H1 (cell line): ENCODE data around the gene NQO2. TPM values are rescaled to one million over a fixed set of nuclear protein-coding genes. Genes with fewer than 3 reads are reported as not detected.

Experiments
- CTCF ChIA-PET: fragments of 300-600 bp; sonication (Branson Sonifier 250); formaldehyde crosslinking; loops from one replicate; lab custom pipeline; 2021; ENCODE audit not compliant: partially characterized antibody; lab: Charles Lee
- POLR2A ChIA-PET: fragments of 300-600 bp; sonication (Branson Sonifier 250); formaldehyde crosslinking; loops from one replicate; lab custom pipeline; 2021; ENCODE audit warnings: inconsistent platforms; ENCODE audit not compliant: partially characterized antibody; lab: Charles Lee
- DNase-seq, 2 experiments: peaks; one replicate each; pipeline versions ENCODE4 v3.0.0 to v3.0.0-alpha.2; 2010 to 2022; ENCODE audit warnings: low spot score in 2 of 2, low read depth in 1 of 2, mixed read lengths in 1 of 2
- FAIRE-seq: peaks from 2 replicates; lab custom pipeline; 2011; peaks lifted over from hg19 to GRCh38; lab: Jason Lieb, UNC
- H2AFZ ChIP-seq: 2 replicates; pipeline ENCODE4 v1.8.1; 2012; ENCODE audit warnings: low read length, inconsistent platforms
- H2AK5ac ChIP-seq: 2 replicates; pipeline ENCODE4 v1.6.1; 2013; ENCODE audit warnings: low read depth, low read length
- H2BK120ac ChIP-seq: replicated peaks from 2 replicates; pipeline ENCODE3; 2013; ENCODE audit warnings: low read depth, low read length, inconsistent platforms
- H2BK12ac ChIP-seq: 2 replicates; pipeline ENCODE4 v1.6.1; 2013; ENCODE audit warnings: low read depth, low read length
- H2BK15ac ChIP-seq: 2 replicates; pipeline ENCODE4 v1.6.1; 2013; ENCODE audit warnings: low read length
- H2BK20ac ChIP-seq: 2 replicates; pipeline ENCODE4 v1.6.1; 2013; ENCODE audit warnings: low read length
- H2BK5ac ChIP-seq: 2 replicates; pipeline ENCODE4 v1.6.1; 2013; ENCODE audit warnings: low read depth, low read length
- H3K14ac ChIP-seq: 2 replicates; pipeline ENCODE4 v1.6.1; 2013; ENCODE audit warnings: inconsistent platforms; ENCODE audit not compliant: insufficient read length
- H3K18ac ChIP-seq: 2 replicates; pipeline ENCODE4 v1.6.1; 2013; ENCODE audit warnings: low read length; ENCODE audit errors: extremely low read depth
- H3K23ac ChIP-seq: 2 replicates; pipeline ENCODE4 v1.6.1; 2013; ENCODE audit warnings: inconsistent platforms; ENCODE audit not compliant: insufficient read length
- H3K23me2 ChIP-seq: 2 replicates; pipeline ENCODE4 v1.6.1; 2013; ENCODE audit warnings: low read depth, low read length
- H3K27ac ChIP-seq: 2 replicates; pipeline ENCODE4 v1.6.1; 2011; ENCODE audit warnings: low read depth, low read length, inconsistent platforms
- H3K27me3 ChIP-seq, 4 experiments: replicated peaks in 1 of 4; 1 replicate in 1 of 4; 2 replicates in 3 of 4; pipeline versions ENCODE4 v1.6.1 to v1.8.1; 2011 to 2013; ENCODE audit warnings: low read length in 3 of 4, mild to moderate bottlenecking in 3 of 4, inconsistent platforms in 2 of 4, mixed read lengths in 2 of 4, moderate library complexity in 1 of 4; ENCODE audit not compliant: control insufficient read depth in 3 of 4, insufficient read depth in 3 of 4; ENCODE audit errors: extremely low read depth in 1 of 4
- H3K36me3 ChIP-seq, 4 experiments: 2 replicates each; pipeline versions ENCODE4 v1.6.1 to v1.8.1; 2011 to 2013; ENCODE audit warnings: mild to moderate bottlenecking in 4 of 4, low read length in 3 of 4, moderate library complexity in 2 of 4, control low read depth in 1 of 4, inconsistent platforms in 1 of 4; ENCODE audit not compliant: insufficient read depth in 4 of 4, control insufficient read depth in 2 of 4
- H3K4ac ChIP-seq: replicated peaks from 2 replicates; pipeline ENCODE3; 2013; ENCODE audit warnings: low read length, low read depth, mixed read lengths, inconsistent platforms; ENCODE audit not compliant: insufficient read length
- H3K4me1 ChIP-seq, 4 experiments: replicated peaks in 1 of 4; 1 replicate in 1 of 4; 2 replicates in 3 of 4; pipeline versions ENCODE4 v1.6.1 to v1.8.1; 2011 to 2013; ENCODE audit warnings: low read length in 3 of 4, inconsistent platforms in 2 of 4, mixed read lengths in 1 of 4; ENCODE audit not compliant: insufficient read depth in 4 of 4, control insufficient read depth in 3 of 4
- H3K4me2 ChIP-seq, 2 experiments: 2 replicates each; pipeline versions ENCODE4 v1.6.1 to v1.8.1; 2011 to 2013; ENCODE audit warnings: low read depth in 2 of 2, low read length in 2 of 2, control low read depth in 1 of 2, inconsistent platforms in 1 of 2, mild to moderate bottlenecking in 1 of 2; ENCODE audit not compliant: insufficient read depth in 1 of 2
- H3K4me3 ChIP-seq, 4 experiments: fragments of 200-600, 300-600 bp in 1 of 4; sonication (generic), shearing (Covaris generic), sonication (Bioruptor Twin) in 1 of 4; 2 replicates each; pipeline versions ENCODE4 v1.5.1 to v1.8.1; 2011 to 2016; ENCODE audit warnings: low read length in 4 of 4, low read depth in 3 of 4, control low read depth in 2 of 4, inconsistent platforms in 2 of 4, mild to moderate bottlenecking in 2 of 4, mixed read lengths in 1 of 4, moderate library complexity in 1 of 4; ENCODE audit not compliant: insufficient read depth in 2 of 4; ENCODE audit errors: extremely low read depth in 1 of 4
- H3K56ac ChIP-seq: replicated peaks from 2 replicates; pipeline ENCODE3; 2013; ENCODE audit warnings: low read depth, mild to moderate bottlenecking, mixed read lengths, low read length, inconsistent platforms; ENCODE audit not compliant: insufficient read length
- H3K79me1 ChIP-seq: 2 replicates; pipeline ENCODE4 v1.6.1; 2013; ENCODE audit warnings: low read depth, low read length, control low read depth
- H3K79me2 ChIP-seq, 2 experiments: 2 replicates each; pipeline versions ENCODE4 v1.6.1 to v1.8.1; 2012 to 2013; ENCODE audit warnings: low read length in 2 of 2, mild to moderate bottlenecking in 2 of 2, inconsistent platforms in 1 of 2; ENCODE audit not compliant: insufficient read depth in 2 of 2, control insufficient read depth in 1 of 2
- H3K9ac ChIP-seq, 4 experiments: replicated peaks in 1 of 4; 1 replicate in 1 of 4; 2 replicates in 3 of 4; pipeline versions ENCODE4 v1.6.1 to v1.8.1; 2011 to 2013; ENCODE audit warnings: low read depth in 3 of 4, low read length in 3 of 4, control low read depth in 2 of 4, mild to moderate bottlenecking in 2 of 4, moderate library complexity in 2 of 4, inconsistent platforms in 1 of 4; ENCODE audit errors: extremely low read depth in 1 of 4
- H3K9me3 ChIP-seq, 2 experiments: 2 replicates each; pipeline versions ENCODE4 v1.6.1 to v1.8.1; 2012 to 2013; ENCODE audit warnings: mild to moderate bottlenecking in 2 of 2, moderate library complexity in 2 of 2, control low read depth in 1 of 2, inconsistent platforms in 1 of 2, low read depth in 1 of 2, low read length in 1 of 2, mixed read lengths in 1 of 2; ENCODE audit not compliant: insufficient read depth in 2 of 2
- H4K20me1 ChIP-seq, 2 experiments: replicated peaks in 1 of 2; 2 replicates each; pipeline versions ENCODE3 to v1.8.1; 2011 to 2013; ENCODE audit warnings: inconsistent platforms in 2 of 2, low read length in 2 of 2, mild to moderate bottlenecking in 1 of 2; ENCODE audit not compliant: insufficient read depth in 2 of 2, control insufficient read depth in 1 of 2
- H4K5ac ChIP-seq: 2 replicates; pipeline ENCODE4 v1.6.1; 2013; ENCODE audit warnings: low read length, low read depth, mixed read lengths, inconsistent platforms; ENCODE audit not compliant: insufficient read length
- H4K8ac ChIP-seq: 2 replicates; pipeline ENCODE4 v1.8.0; 2013; ENCODE audit warnings: mild to moderate bottlenecking, moderate library complexity, low read length, inconsistent platforms; ENCODE audit not compliant: insufficient read depth; ENCODE audit errors: extremely low read depth
- H4K91ac ChIP-seq: replicated peaks from 2 replicates; pipeline ENCODE3; 2013; ENCODE audit warnings: low read length, mixed read lengths, inconsistent platforms; ENCODE audit not compliant: insufficient read length
- CHD1 ChIP-seq: IDR thresholded peaks from 2 replicates; pipeline ENCODE4 v1.6.1; 2012; ENCODE audit warnings: low read depth, low read length, improper control_type of control experiment
- CHD2 ChIP-seq: IDR thresholded peaks from 2 replicates; pipeline ENCODE4 v1.6.1; 2012; ENCODE audit warnings: low read length, improper control_type of control experiment
- CREB1 ChIP-seq: IDR thresholded peaks from 2 replicates; pipeline ENCODE4 v1.6.1; 2012; ENCODE audit warnings: inconsistent platforms
- GABPA ChIP-seq: IDR thresholded peaks from 2 replicates; pipeline ENCODE4 v1.6.1; 2011; ENCODE audit warnings: mild to moderate bottlenecking, low read length, moderate library complexity, borderline replicate concordance; ENCODE audit not compliant: insufficient read depth
- KDM4A ChIP-seq: IDR thresholded peaks from one replicate; pipeline ENCODE4 v1.7.1; 2012; ENCODE audit warnings: low read depth, mild to moderate bottlenecking, moderate library complexity, low read length, inconsistent platforms; ENCODE audit not compliant: severe bottlenecking
- KDM5A ChIP-seq: fragments of 200-600 bp; IDR thresholded peaks from 2 replicates; pipeline ENCODE4 v1.7.1; 2012; ENCODE audit warnings: mild to moderate bottlenecking, low read length, inconsistent platforms, mixed read lengths
- MAFK ChIP-seq: IDR thresholded peaks from 2 replicates; pipeline ENCODE4 v1.6.1; 2012; ENCODE audit warnings: low read depth, mild to moderate bottlenecking, improper control_type of control experiment, low read length
- RNF2 ChIP-seq: fragments of 200-900, 300-1000 bp; sonication (generic); IDR thresholded peaks from 2 replicates; pipeline ENCODE4 v1.7.1; 2016; ENCODE audit warnings: borderline replicate concordance, low read depth, mild to moderate bottlenecking, antibody characterized with exemption, low read length; ENCODE audit not compliant: poor library complexity, severe bottlenecking; ENCODE audit errors: missing control alignments
- SAP30 ChIP-seq: fragments of 300-600 bp; sonication (generic); IDR thresholded peaks from 2 replicates; pipeline ENCODE4 v1.7.1; 2012; ENCODE audit warnings: low read length, moderate library complexity, mild to moderate bottlenecking, inconsistent platforms; ENCODE audit not compliant: insufficient read depth, insufficient replicate concordance
- TBP ChIP-seq: IDR thresholded peaks from 2 replicates; pipeline ENCODE4 v1.6.1; 2011; ENCODE audit warnings: low read depth, low read length, improper control_type of control experiment
- WGBS, 2 experiments: shearing (Covaris generic) in 1 of 2; methylation state at CpG; one replicate each; pipeline versions ENCODE4 v1.1.6 to v1.1.7; 2013 to 2015; ENCODE audit warnings: low lambda C conversion rate in 2 of 2, mixed read lengths in 2 of 2, inconsistent platforms in 1 of 2, low coverage in 1 of 2, missing lambda C conversion rate in 1 of 2; ENCODE audit not compliant: insufficient replicate concordance in 2 of 2, insufficient coverage in 1 of 2, insufficient read length in 1 of 2; ENCODE audit errors: extremely low coverage in 1 of 2, missing lambda C conversion rate in 1 of 2; 5-methylcytosine and 5-hydroxymethylcytosine counted together
- polyA plus RNA-seq, 7 experiments: library from polyadenylated mRNA; depleted of rRNA in 3 of 7; stranded (reverse) in 5 of 7; unstranded in 2 of 7; fragments of >200 nt in 5 of 7; fragments of 200-250 nt in 2 of 7; gene quantifications; 1 replicate in 5 of 7; 2 replicates in 1 of 7; 4 replicates in 1 of 7; pipeline versions ENCODE4 v1.2.1 to v1.2.3, GENCODE V29; 2011 to 2013; ENCODE audit warnings: missing spikeins in 2 of 7, mixed read lengths in 2 of 7
- total RNA-seq: library from RNA; stranded (reverse); fragmentation: NEBNext Ultra II Directional; extraction: Animal tissue kit (Norgen Biotek cat#: 25700); gene quantifications from 2 replicates; pipeline ENCODE4 v1.2.1, GENCODE V29; 2021
- TF ChIP-seq, protein P1 (sequence below), 3 experiments: IDR thresholded peaks; 1 replicate in 2 of 3; 2 replicates in 1 of 3; pipeline versions ENCODE4 v1.5.1 to v1.6.1; 2011; ENCODE audit warnings: low read length in 3 of 3, mild to moderate bottlenecking in 3 of 3, inconsistent platforms in 2 of 3, low read depth in 1 of 3, moderate library complexity in 1 of 3; ENCODE audit not compliant: insufficient read depth in 1 of 3; ENCODE audit errors: control extremely low read depth in 1 of 3

The NQO2 gene
- total and polyA plus RNA-seq, 2 of the 8 experiments (the other 6 are each of a cell fraction or from before 2014, with no cell fraction given), result 135 to 168 TPM

DNA sequence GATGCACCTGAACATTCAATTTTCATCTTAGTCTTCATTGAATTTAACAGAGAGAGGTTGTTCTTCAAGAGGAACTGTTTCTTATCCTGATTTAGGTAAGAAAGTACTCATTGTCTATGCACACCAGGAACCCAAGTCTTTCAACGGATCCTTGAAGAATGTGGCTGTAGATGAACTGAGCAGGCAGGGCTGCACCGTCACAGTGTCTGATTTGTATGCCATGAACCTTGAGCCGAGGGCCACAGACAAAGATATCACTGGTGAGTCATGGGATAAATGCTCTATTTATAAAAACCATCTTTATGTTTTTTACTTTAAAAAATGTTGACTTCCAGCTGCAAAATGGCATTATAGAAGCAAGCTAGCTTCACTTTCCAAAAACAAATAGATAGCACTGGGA, 10.2 kb downstream of the NQO2 start:
- Histone ChIP-seq H3K14ac (no peak overlapping the region), H3K36me3 (peaks cover 27 to 68% (median 49%) of the 10 kb centered on the region in 4 experiments), H2BK15ac (no peak overlapping the region), H4K20me1 (peaks cover 0 to 3% of the 10 kb centered on the region in 2 experiments), H3K4me1 (peaks cover 0 to 5% (median 4%) of the 10 kb centered on the region in 4 experiments; a peak in 6 of 7 replicates), H3K9ac (no peak overlapping the region), H2BK120ac (no peak overlapping the region), H3K4me3 (no peak overlapping the region), H4K5ac (no peak overlapping the region), H3K23ac (no peak overlapping the region), H3K79me2 (no peaks in the 10 kb centered on the region), H3K79me1 (no peaks in the 10 kb centered on the region), H3K4me2 (no peak overlapping the region), H2BK12ac (no peak overlapping the region), H4K8ac (no peak overlapping the region), H2BK20ac (no peak overlapping the region), H2AFZ (no peak overlapping the region), H3K23me2 (no peaks in the 10 kb centered on the region), H3K27ac (no peak overlapping the region), H3K18ac (no peak overlapping the region), H2AK5ac (no peak overlapping the region), H4K91ac (no peak overlapping the region), H3K9me3 (peaks cover 4 to 17% of the 10 kb centered on the region in 2 experiments), H3K56ac (no peak overlapping the region), H3K4ac (no peak overlapping the region), H2BK5ac (no peak overlapping the region), H3K27me3 (no peaks in the 10 kb centered on the region)
- ChIA-PET POLR2A (interaction anchor here (0.6 to 5.2 kb wide), 9 partner anchors 9 to 218 kb away, joined by 3 to 33 read pairs (median 3); partner anchors contain the start of gene NQO2), CTCF (interaction anchor here (0.7 to 1.5 kb wide), 6 partner anchors 10 to 164 kb away, joined by 3 to 5 read pairs (median 4); no protein-coding TSS in a partner anchor)
- 74% methylated on average over 3 of the region's 3 CpGs; no CpG with 5 or more reads in 1 of the 2 experiments for WGBS, 2 experiments
- FAIRE-seq (no peak), DNase-seq (no peak)
- TF ChIP-seq, protein P1, sequence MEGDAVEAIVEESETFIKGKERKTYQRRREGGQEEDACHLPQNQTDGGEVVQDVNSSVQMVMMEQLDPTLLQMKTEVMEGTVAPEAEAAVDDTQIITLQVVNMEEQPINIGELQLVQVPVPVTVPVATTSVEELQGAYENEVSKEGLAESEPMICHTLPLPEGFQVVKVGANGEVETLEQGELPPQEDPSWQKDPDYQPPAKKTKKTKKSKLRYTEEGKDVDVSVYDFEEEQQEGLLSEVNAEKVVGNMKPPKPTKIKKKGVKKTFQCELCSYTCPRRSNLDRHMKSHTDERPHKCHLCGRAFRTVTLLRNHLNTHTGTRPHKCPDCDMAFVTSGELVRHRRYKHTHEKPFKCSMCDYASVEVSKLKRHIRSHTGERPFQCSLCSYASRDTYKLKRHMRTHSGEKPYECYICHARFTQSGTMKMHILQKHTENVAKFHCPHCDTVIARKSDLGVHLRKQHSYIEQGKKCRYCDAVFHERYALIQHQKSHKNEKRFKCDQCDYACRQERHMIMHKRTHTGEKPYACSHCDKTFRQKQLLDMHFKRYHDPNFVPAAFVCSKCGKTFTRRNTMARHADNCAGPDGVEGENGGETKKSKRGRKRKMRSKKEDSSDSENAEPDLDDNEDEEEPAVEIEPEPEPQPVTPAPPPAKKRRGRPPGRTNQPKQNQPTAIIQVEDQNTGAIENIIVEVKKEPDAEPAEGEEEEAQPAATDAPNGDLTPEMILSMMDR (IDR thresholded peaks at IDR 0.05; ENCODE audit: control extremely low read depth in 1 of 3, insufficient read depth in 1 of 3, low read depth in 1 of 3, low read length in 3 of 3), result no peak
- TF ChIP-seq CREB1 (no peak), KDM5A (no peak), CHD2 (no peak), RNF2 (no peak), GABPA (no peak), CHD1 (no peak), TBP (no peak), MAFK (no peak), KDM4A (no peak), SAP30 (no peak)
